HG02943 (cell line): Measurements from ENCODE around the gene TEX26.

Source experiments
- ATAC-seq: cut with Tn5 transposase; IDR thresholded peaks from one replicate; pipeline ENCODE4 v1.9.1; 2021; ENCODE audit warnings: mild to moderate bottlenecking, low read depth, moderate library complexity; ENCODE audit not compliant: unreplicated experiment

Gene TEX26

GRCh38 chr13:30972888-30973377 lies 40.5 kb downstream of the TEX26 start:
- no peak for ATAC-seq

DNA sequence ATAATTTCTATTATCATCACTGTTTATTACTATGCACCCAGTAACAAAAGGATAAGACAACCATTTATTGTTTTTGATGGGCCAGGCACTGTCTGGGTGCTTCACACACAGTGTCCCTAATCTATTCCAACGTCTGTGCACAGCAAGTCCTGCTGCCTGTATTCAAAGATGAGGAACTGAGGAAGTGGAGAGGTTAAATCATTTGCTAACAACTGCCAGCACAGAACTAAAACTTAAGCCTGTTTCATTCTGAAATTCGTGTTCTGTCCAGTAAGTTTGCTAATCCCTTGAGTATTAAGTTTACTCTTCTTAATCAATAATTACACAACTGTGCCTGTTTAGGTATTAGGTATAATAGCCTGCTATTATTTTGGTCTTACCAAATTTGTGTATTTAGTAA lies 41.9 kb downstream of the TEX26 start:
- no peak for ATAC-seq

DNA sequence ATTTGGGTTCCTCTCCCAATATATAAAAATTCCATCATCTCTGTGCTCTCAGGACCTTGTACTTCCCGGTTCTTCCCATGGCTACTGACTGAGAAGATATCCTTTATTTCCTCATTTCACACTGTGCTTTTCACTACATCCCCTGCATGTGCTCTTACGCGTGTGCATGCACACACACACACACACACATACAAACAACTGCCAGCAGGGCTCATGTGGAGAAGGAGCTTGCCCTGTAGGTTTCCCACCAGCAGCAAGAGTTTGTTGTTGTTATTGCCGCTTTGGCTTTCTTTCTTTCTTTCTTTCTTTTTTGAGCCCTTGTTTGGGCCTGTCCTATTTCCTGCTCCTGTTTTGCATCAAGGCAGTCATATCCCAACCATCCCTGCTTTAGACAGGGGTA lies 43.6 kb downstream of the TEX26 start:
- no peak for ATAC-seq

- ATAC-seq, result no peak
Measured at GRCh38 chr13:30978981-30979956, 46.8 kb downstream of the TEX26 start.

GRCh38 chr13:30982506-30982905 lies 50.0 kb downstream of the TEX26 start:
- no peak for ATAC-seq

- ATAC-seq, result no peak
Measured at GRCh38 chr13:30982906-30983305, 50.5 kb downstream of the TEX26 start.

- ATAC-seq, result no peak
Measured at GRCh38 chr13:30983431-30983830, 51.0 kb downstream of the TEX26 start.

GRCh38 chr13:30984620-30985019 lies 52.2 kb downstream of the TEX26 start:
- ATAC-seq, result no peak

DNA sequence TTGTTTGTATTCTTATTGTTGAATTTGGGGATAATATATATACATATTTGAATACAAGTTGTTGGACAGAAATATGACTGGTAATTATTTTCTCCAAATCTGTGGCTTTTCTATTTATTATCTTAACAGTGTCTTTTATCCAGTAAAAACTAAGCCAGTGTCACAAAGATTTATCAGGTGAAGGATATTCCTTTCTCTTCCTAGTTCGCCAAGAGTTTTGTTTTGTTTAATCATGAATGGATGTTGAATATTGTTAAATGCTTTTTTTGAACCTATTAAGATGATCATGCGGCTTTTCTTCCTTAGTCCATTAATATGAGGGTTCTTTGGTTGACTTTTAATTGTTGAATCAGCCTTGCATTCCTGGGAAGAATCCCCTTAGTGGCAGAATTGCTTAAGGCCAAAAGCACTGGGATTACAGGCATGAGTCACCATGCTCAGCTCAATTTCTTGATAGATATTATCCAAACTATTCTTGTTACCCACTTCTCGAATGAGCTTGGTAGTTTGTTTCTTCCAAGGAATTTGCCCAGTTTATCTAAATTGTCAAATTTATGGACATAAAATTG lies 53.3 kb downstream of the TEX26 start:
- ATAC-seq, result no peak

- ATAC-seq, result no peak
Measured at GRCh38 chr13:30991184-30991583, 58.7 kb downstream of the TEX26 start.

- ATAC-seq, result no peak
Measured at GRCh38 chr13:30991922-30992321, 59.5 kb downstream of the TEX26 start.

GRCh38 chr13:30995331-30995730 lies 62.9 kb downstream of the TEX26 start:
- ATAC-seq, result no peak

DNA sequence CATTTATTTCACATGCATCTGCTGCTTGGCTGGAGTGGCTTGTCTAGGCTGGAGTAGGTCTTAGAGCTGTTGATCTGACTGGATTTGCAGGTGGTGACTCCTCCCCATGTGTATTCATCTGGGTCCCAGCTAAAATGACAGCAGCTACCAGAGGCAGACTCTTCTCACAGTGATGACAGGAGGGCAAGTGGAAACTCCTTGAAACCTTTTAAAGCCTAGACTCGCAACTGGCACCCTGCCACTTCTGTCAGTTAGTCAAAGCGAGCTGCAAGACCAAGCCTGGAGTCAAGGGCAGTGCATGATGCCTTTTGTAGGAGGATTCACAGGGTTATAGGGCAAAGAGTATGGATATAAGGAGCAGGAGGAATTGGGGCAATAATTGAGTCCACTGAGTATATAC lies 65.2 kb downstream of the TEX26 start:
- no peak for ATAC-seq

- ATAC-seq, result no peak
Measured at GRCh38 chr13:30998136-30999088, 66.0 kb downstream of the TEX26 start.

- ATAC-seq, result no peak
Measured at GRCh38 chr13:31000889-31001288, 68.4 kb downstream of the TEX26 start.

GRCh38 chr13:31001647-31002046 lies 69.2 kb downstream of the TEX26 start:
- ATAC-seq, result no peak

GRCh38 chr13:31005066-31005465 lies 72.6 kb downstream of the TEX26 start:
- ATAC-seq, result no peak

DNA sequence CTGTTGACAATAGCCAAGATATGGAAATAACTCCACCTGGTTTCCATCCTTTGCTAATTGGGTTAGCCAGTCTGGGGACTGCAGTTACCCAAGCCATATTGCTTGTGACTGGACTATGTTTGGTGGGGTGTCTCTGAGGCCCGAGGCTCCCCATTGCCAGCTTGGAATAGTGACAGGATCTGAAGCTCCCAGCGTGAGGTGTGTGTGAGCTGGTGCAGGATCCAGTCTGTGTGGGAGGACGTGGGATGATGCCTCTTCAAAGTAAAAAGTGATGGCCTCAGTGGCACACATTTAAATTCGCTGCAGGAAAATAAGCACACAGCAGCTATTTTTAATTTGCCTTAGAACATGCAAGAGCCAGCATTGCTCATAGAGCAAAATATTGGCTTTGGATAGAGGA lies 75.0 kb downstream of the TEX26 start:
- no peak for ATAC-seq

DNA sequence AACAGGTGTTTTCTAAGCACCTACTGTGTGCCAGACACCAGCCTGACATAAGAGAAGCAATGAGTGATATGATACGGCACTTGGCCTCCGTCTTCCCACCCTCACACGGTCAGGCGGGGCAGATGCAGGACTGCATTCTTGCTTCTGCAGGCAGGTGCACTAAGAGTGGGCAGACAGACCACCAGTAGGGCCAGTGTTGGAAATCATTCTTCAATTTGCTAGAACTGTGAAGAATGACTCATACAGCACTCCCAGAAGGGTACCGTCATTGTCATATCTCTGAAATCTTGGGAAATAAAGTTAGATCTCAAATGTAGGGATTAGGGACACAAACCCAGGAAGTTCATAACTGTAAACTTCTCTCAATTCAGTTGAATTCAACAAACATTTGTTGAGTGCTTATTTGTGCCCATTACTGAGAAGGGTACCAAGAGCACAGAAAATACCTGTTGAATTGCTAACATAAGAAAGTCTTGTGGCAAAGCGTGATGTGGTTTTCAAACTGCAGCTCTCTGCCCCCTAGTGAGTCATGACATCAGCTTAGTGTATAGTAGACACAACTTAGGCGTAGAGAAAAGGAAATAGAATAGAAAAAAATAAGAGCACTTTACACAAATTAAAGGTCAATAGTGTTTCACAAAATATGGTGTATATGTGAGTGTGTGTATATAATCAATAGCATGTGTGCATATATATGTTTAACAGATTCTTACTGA lies 76.1 kb downstream of the TEX26 start:
- no peak for ATAC-seq

- no peak for ATAC-seq
Measured at GRCh38 chr13:31009166-31009565, 76.7 kb downstream of the TEX26 start.
